NCI-H187 treated with DMSO at 0.1 percent for 48 hours (cell line): Measurements from ENCODE around the gene OTOF.

ENCODE experiments used
- DNase-seq: peaks from one replicate; lab custom pipeline; 2025; lab: John Stamatoyannopoulos, UW

The OTOF gene

GRCh38 chr2:26449278-26450030 is 28.5 kb downstream of the OTOF start:
- DNase-seq = no peak

GRCh38 chr2:26448651-26449050 is 29.3 kb downstream of the OTOF start:
- no peak for DNase-seq

- no peak for DNase-seq
Observed at GRCh38 chr2:26444236-26444635, 33.7 kb downstream of the OTOF start.

GRCh38 chr2:26442707-26443106 is 35.2 kb downstream of the OTOF start:
- DNase-seq = no peak

GRCh38 chr2:26442301-26442700 is 35.6 kb downstream of the OTOF start:
- no peak for DNase-seq

GRCh38 chr2:26438926-26439325 is 39.0 kb downstream of the OTOF start:
- DNase-seq = no peak

GRCh38 chr2:26438526-26438925 is 39.4 kb downstream of the OTOF start:
- DNase-seq = no peak

GRCh38 chr2:26435106-26435505 is 42.8 kb downstream of the OTOF start:
- DNase-seq = no peak

- DNase-seq = no peak
Observed at GRCh38 chr2:26432859-26433258, 45.1 kb downstream of the OTOF start.

- no peak for DNase-seq
Observed at GRCh38 chr2:26432363-26432762, 45.6 kb downstream of the OTOF start.

- DNase-seq = no peak
Observed at GRCh38 chr2:26430826-26431225, 47.1 kb downstream of the OTOF start.

- DNase-seq = no peak
Observed at GRCh38 chr2:26429779-26430578, 47.9 kb downstream of the OTOF start.

- DNase-seq = no peak
Observed at GRCh38 chr2:26428846-26429245, 49.1 kb downstream of the OTOF start.

- DNase-seq = no peak
Observed at GRCh38 chr2:26424221-26424620, 53.7 kb downstream of the OTOF start.

GRCh38 chr2:26423750-26424149 is 54.2 kb downstream of the OTOF start:
- no peak for DNase-seq

- no peak for DNase-seq
Observed at GRCh38 chr2:26422947-26423629, 54.8 kb downstream of the OTOF start.

- DNase-seq = no peak
Observed at GRCh38 chr2:26421961-26422360, 56.0 kb downstream of the OTOF start.

- DNase-seq = no peak
Observed at GRCh38 chr2:26414311-26414710, 63.6 kb downstream of the OTOF start.

GRCh38 chr2:26412091-26412673 is 65.7 kb downstream of the OTOF start:
- DNase-seq = no peak

- DNase-seq = no peak
Observed at GRCh38 chr2:26411419-26411818, 66.5 kb downstream of the OTOF start.

- DNase-seq = no peak
Observed at GRCh38 chr2:26410764-26411243, 67.1 kb downstream of the OTOF start.

- DNase-seq = no peak
Observed at GRCh38 chr2:26409785-26410184, 68.1 kb downstream of the OTOF start.
